ENCODE measurements around the gene IGFLR1.

IGFLR1 gene

DNA sequence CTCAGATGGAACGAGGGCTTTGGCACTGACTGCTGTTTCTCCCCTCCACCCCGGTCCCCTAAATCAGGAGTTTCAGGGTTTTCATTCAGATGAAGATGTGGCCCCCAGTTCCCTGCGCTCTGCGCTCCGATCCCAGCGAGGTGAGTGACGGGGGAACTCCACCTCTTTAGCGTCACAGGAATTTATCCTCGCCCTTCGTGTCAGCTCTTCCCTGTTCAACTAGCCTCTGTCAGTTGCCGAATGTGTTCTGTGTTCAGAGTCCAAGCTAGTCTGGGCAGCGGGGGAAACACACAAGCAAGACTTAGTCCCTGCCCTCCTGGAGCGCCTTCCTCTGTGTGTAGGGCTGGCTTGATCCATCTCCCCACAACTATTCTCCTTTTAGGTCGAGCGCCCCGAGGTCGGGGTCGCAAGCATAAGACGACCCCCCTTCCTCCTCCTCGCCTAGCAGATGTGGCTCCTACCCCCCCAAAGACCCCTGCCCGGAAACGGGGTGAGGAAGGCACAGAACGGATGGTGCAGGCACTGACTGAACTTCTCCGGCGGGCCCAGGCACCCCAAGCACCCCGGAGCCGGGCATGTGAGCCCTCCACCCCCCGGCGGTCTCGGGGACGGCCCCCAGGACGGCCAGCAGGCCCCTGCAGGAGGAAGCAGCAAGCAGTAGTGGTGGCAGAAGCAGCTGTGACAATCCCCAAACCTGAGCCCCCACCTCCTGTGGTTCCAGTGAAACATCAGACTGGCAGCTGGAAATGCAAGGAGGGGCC is 22.7 kb downstream of the IGFLR1 start:
- TF ChIP-seq MAX (IDR thresholded peaks at IDR 0.05) (no peak), FOXM1 (IDR thresholded peaks at IDR 0.05; ENCODE audit: borderline replicate concordance, low read depth) (no peak), TAF1 (IDR thresholded peaks at IDR 0.05; ENCODE audit: low read depth) (no peak), CREB1 (IDR thresholded peaks at IDR 0.05; ENCODE audit: low read depth) (no peak), EGR1 (IDR thresholded peaks at IDR 0.05) (no peak), EP300 (IDR thresholded peaks at IDR 0.05; ENCODE audit: borderline replicate concordance) (no peak), ZBTB7A (IDR thresholded peaks at IDR 0.05; ENCODE audit: low read depth) (no peak)

- no peak for TF ChIP-seq FOXM1 (IDR thresholded peaks at IDR 0.05; ENCODE audit: borderline replicate concordance, low read depth)
- 0 out of 2 replicates have a peak, but pooled peaks have one; percentile 5 for TF ChIP-seq TAF1 (IDR thresholded peaks at IDR 0.05; ENCODE audit: low read depth)
- no peak for TF ChIP-seq CREB1 (IDR thresholded peaks at IDR 0.05; ENCODE audit: low read depth)
Observed at GRCh38 chr19:35718345-35719041, 23.8 kb downstream of the IGFLR1 start.

- peak; percentile 69; the same call in 1 of the 2 replicates for TF ChIP-seq TCF12 (IDR thresholded peaks at IDR 0.05; ENCODE audit: low read depth)
- no peak for TF ChIP-seq FOXM1 (IDR thresholded peaks at IDR 0.05; ENCODE audit: borderline replicate concordance, low read depth)
- no peak for TF ChIP-seq TEAD4 (IDR thresholded peaks at IDR 0.05)
- TF ChIP-seq EGR1 (IDR thresholded peaks at IDR 0.05): no peak
- TF ChIP-seq NFIC (IDR thresholded peaks at IDR 0.05): no peak
- TF ChIP-seq RAD21 (IDR thresholded peaks at IDR 0.05; ENCODE audit: low read depth): no peak
- TF ChIP-seq TAF1 (IDR thresholded peaks at IDR 0.05; ENCODE audit: low read depth): peak; percentile 3; the same call in 1 of the 2 replicates
- no peak for TF ChIP-seq REST (IDR thresholded peaks at IDR 0.05; ENCODE audit: low read depth)
- no peak; the same call in 1 of the 2 replicates for TF ChIP-seq USF1 (IDR thresholded peaks at IDR 0.05)
- no peak for TF ChIP-seq CEBPB (IDR thresholded peaks at IDR 0.05)
- no peak for TF ChIP-seq EP300 (IDR thresholded peaks at IDR 0.05; ENCODE audit: borderline replicate concordance)
- no peak; the same call in 1 of the 2 replicates for TF ChIP-seq ZBTB7A (IDR thresholded peaks at IDR 0.05; ENCODE audit: low read depth)
- peak; percentile 83 for TF ChIP-seq YY1 (IDR thresholded peaks at IDR 0.05; ENCODE audit: low read depth)
- TF ChIP-seq CREB1 (IDR thresholded peaks at IDR 0.05; ENCODE audit: low read depth): peak; percentile 25; the same call in 1 of the 2 replicates
- TF ChIP-seq MAX (IDR thresholded peaks at IDR 0.05): no peak
Observed at GRCh38 chr19:35717665-35718344, 24.4 kb downstream of the IGFLR1 start, which contains the start of gene KMT2B. Gene KMT2B (plus strand): TSS chr19:35718003. CDS start chr19:35718019, 16 bp downstream.

DNA sequence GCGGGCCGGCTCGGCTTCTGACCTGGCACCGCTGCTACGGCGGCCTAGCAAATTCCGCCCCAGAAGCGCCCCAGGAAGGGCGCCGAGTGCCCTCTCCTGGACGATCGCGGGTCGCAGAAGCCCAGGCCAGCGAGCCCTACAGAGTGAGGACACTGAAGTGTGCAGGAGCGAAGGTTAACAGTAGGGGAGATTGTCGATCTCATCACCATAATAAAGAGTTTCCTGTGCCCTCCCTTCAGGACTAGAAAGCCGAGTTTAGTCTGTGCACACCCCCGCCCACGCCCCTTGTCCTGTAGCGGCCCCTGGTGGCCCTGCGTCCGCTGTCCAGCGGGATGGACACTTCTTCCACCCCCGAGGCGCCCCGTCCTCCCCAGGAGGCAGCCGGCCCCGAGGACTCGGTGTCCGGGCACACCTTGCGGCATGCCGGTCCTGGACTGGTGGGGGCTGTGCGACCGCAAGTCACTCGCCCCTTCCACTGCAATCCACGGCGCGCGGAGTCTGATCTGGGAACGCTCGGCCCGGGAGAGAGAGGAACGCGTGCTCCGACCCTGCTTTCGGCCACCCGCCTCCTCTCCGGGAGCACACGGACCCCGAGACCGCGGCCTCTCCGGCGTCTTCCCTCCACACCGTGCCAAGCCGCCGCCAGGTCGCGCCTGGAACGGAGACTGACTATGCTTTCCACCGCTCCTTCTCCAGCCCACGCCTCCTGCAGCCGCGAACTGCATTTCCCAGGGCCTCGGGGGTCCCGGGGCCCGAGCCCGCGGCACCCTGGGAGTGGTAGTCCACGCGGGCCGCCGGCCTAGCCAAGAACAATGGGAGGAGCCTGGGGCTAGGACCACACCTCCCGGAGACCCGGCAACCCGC is 25.2 kb downstream of the IGFLR1 start:
- TF ChIP-seq RAD21 (IDR thresholded peaks at IDR 0.05; ENCODE audit: low read depth): peak; percentile 71
- peak; percentile 38 for TF ChIP-seq YY1 (IDR thresholded peaks at IDR 0.05; ENCODE audit: low read depth)
- TF ChIP-seq CEBPB (IDR thresholded peaks at IDR 0.05): no peak
- peak; percentile 89; the same call in 1 of the 2 replicates for TF ChIP-seq ZBTB7A (IDR thresholded peaks at IDR 0.05; ENCODE audit: low read depth)
- no peak for TF ChIP-seq TEAD4 (IDR thresholded peaks at IDR 0.05)
- TF ChIP-seq FOXM1 (IDR thresholded peaks at IDR 0.05; ENCODE audit: borderline replicate concordance, low read depth): no peak
- TF ChIP-seq TCF12 (IDR thresholded peaks at IDR 0.05; ENCODE audit: low read depth): peak; percentile 77
- TF ChIP-seq CREB1 (IDR thresholded peaks at IDR 0.05; ENCODE audit: low read depth): peak; percentile 17; the same call in 1 of the 2 replicates
- TF ChIP-seq EGR1 (IDR thresholded peaks at IDR 0.05): peak; percentile 94
- TF ChIP-seq TAF1 (IDR thresholded peaks at IDR 0.05; ENCODE audit: low read depth): peak; percentile 31
- TF ChIP-seq EP300 (IDR thresholded peaks at IDR 0.05; ENCODE audit: borderline replicate concordance): no peak
- TF ChIP-seq USF1 (IDR thresholded peaks at IDR 0.05): peak; percentile 17; the same call in 1 of the 2 replicates
- no peak for TF ChIP-seq NFIC (IDR thresholded peaks at IDR 0.05)
- TF ChIP-seq REST (IDR thresholded peaks at IDR 0.05; ENCODE audit: low read depth): peak; percentile 20; the same call in 1 of the 2 replicates
- peak; percentile 26; the same call in 1 of the 2 replicates for TF ChIP-seq MAX (IDR thresholded peaks at IDR 0.05)
